ENCODE measurements around the gene U2AF2. TPM values are rescaled to one million over a fixed set of nuclear protein-coding genes. Genes with fewer than 3 reads are reported as not detected.
A peak's percentile ranks its signal among the peaks of the same experiment; 100 is the strongest.

Gene U2AF2
- total RNA-seq (2022) (289 TPM in 2 replicates), Bru-seq, nascent RNA (percentile 90 among the genes with signal in this experiment), BruChase-seq, experiment 1, labeled RNA remaining after a 2-hour chase (percentile 89 among the genes with signal in this experiment), BruChase-seq, experiment 2, labeled RNA remaining after a 6-hour chase (percentile 95 among the genes with signal in this experiment)
- long read RNA-seq, partial matches to known transcripts = 1 of 17 reads
- long read RNA-seq, other reads (novel, unspliced or antisense) = 15 of 17 reads

DNA sequence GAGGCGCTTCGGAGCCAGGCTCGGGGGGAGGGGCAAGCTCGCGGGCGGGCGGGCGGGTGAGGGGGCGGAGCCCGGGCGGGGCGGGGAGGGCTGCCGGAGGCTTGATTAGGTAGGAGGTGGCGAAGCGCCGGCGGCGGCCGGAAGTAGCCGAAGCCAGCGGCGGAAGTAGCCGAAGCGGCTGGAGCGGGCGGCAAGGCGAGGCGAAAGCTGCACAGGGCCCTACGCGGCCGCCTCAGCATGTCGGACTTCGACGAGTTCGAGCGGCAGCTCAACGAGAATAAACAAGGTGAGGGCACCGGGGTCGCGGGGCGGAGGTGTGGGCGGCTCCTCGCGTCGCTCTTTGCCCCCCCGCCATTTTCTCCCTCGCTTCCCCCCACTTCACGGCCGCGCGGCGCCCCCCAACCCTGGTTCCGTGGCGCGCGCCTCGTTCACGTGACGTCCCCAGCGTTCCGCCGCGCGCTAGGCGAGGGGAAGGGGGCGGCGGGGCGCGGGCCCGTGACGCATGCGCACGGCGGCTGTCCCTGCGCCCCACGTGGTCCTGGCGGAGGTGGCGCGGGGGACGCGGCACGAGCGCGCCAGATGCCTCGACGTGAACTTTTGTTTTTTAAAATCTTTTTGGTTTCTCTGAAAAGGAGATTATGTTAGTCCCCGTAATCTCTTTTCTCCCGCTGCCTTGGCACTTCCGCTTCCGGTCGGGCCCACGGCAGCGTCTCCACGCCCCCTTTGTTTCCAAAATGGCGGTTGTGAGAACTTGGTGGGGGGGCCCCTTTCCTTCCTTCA, at the start of gene U2AF2:
U2AF2 (plus strand) TSS at position 168 of the 780 bp plus-strand sequence; CDS start at position 238, 70 bp downstream.
- peaks cover 61% of the 10 kb centered on the region for H3K36me3 Mint-ChIP-seq (ENCODE audit: insufficient read depth, unreplicated experiment)
- BruUV-seq (replicated peaks) = no TSS peak

GRCh38 chr19:55605207-55605636, 49.6 kb upstream of the U2AF2 start:
- peaks cover 38% of the 10 kb centered on the region for H3K36me3 Mint-ChIP-seq (ENCODE audit: insufficient read depth, unreplicated experiment)
- H3K4me1 Mint-ChIP-seq (ENCODE audit: low read depth, unreplicated experiment) = peaks cover 12% of the 10 kb centered on the region
- H3K4me1 ChIP-seq = peaks cover 6% of the 10 kb centered on the region; the same call in 1 of the 2 replicates
- TF ChIP-seq, protein P1, sequence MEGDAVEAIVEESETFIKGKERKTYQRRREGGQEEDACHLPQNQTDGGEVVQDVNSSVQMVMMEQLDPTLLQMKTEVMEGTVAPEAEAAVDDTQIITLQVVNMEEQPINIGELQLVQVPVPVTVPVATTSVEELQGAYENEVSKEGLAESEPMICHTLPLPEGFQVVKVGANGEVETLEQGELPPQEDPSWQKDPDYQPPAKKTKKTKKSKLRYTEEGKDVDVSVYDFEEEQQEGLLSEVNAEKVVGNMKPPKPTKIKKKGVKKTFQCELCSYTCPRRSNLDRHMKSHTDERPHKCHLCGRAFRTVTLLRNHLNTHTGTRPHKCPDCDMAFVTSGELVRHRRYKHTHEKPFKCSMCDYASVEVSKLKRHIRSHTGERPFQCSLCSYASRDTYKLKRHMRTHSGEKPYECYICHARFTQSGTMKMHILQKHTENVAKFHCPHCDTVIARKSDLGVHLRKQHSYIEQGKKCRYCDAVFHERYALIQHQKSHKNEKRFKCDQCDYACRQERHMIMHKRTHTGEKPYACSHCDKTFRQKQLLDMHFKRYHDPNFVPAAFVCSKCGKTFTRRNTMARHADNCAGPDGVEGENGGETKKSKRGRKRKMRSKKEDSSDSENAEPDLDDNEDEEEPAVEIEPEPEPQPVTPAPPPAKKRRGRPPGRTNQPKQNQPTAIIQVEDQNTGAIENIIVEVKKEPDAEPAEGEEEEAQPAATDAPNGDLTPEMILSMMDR (IDR thresholded peaks at IDR 0.05; ENCODE audit: insufficient read depth in 1 of 2, low read depth in 1 of 2, low read length in 1 of 2, severe bottlenecking in 1 of 2, unreplicated experiment in 1 of 2) = no peak
- H3K9me3 ChIP-seq = no peaks in the 10 kb centered on the region
- H3K27ac Mint-ChIP-seq (ENCODE audit: unreplicated experiment) = peak overlapping the region; percentile 80
- intact Hi-C loops (cut with micrococcal nuclease; ENCODE audit: unreplicated experiment) = loop anchor here (1.0 kb wide), 2 partner anchors 24 to 56 kb away; no protein-coding TSS in a partner anchor
- no peaks in the 10 kb centered on the region for H3K9me3 Mint-ChIP-seq (ENCODE audit: unreplicated experiment)
- CTCF ChIA-PET = interaction anchor here (0.6 to 3.0 kb wide), 10 partner anchors 19 to 137 kb away, joined by 5 to 30 read pairs (median 6); partner anchors contain the start of gene ZNF784
- POLR2A ChIA-PET = interaction anchor here (0.6 to 2.8 kb wide), 11 partner anchors 18 to 266 kb away, joined by 3 to 17 read pairs (median 4); partner anchors contain the start of genes ISOC2, ZNF628 and ZNF784
- BruUV-seq (replicated peaks) = no TSS peak
- peak overlapping the region; percentile 87 for H3K4me3 ChIP-seq (ENCODE audit: low read depth, low read length)
- peak; percentile 99 for DNase-seq
- H3K4me3 Mint-ChIP-seq (ENCODE audit: unreplicated experiment) = peak overlapping the region; percentile 86
- H3K27me3 ChIP-seq (replicated peaks; ENCODE audit: control insufficient read depth, insufficient read depth, low read length) = no peaks in the 10 kb centered on the region
- H3K36me3 ChIP-seq (ENCODE audit: control insufficient read depth, insufficient read depth, low read length) = no peaks in the 10 kb centered on the region
- no peaks in the 10 kb centered on the region for H3K27me3 Mint-ChIP-seq (ENCODE audit: insufficient read depth, unreplicated experiment)

More for the DNA sequence above, at the start of gene U2AF2:
- peak; percentile 96 to 97 for DNase-seq
- no peaks in the 10 kb centered on the region for H3K9me3 ChIP-seq
- TF ChIP-seq, protein P1 (IDR thresholded peaks at IDR 0.05; ENCODE audit: insufficient read depth in 1 of 2, low read depth in 1 of 2, low read length in 1 of 2, severe bottlenecking in 1 of 2, unreplicated experiment in 1 of 2) = no peak
- no peaks in the 10 kb centered on the region for H3K27me3 ChIP-seq (replicated peaks; ENCODE audit: control insufficient read depth, insufficient read depth, low read length)
- Mint-ChIP-seq H3K4me1 (ENCODE audit: low read depth, unreplicated experiment) (peaks cover 15% of the 10 kb centered on the region), H3K9me3 (ENCODE audit: unreplicated experiment) (no peaks in the 10 kb centered on the region), H3K4me3 (ENCODE audit: unreplicated experiment) (peak within 1 kb of the TSS; percentile 98), H3K27me3 (ENCODE audit: insufficient read depth, unreplicated experiment) (no peaks in the 10 kb centered on the region), H3K27ac (ENCODE audit: unreplicated experiment) (peak within 1 kb of the TSS; percentile 98)
- CTCF ChIA-PET = interaction anchor here (0.6 to 1.6 kb wide), 24 partner anchors 12 to 1465 kb away, joined by 3 to 53 read pairs (median 4); partner anchors contain the start of genes FIZ1, ISOC2, KMT5C and MBOAT7
- H3K4me3 ChIP-seq (ENCODE audit: low read depth, low read length) = peak within 1 kb of the TSS; percentile 87
- no peaks in the 10 kb centered on the region; the same call in 1 of the 2 replicates for H3K36me3 ChIP-seq (ENCODE audit: control insufficient read depth, insufficient read depth, low read length)
- H3K4me1 ChIP-seq = peaks cover 6% of the 10 kb centered on the region; the same call in 1 of the 2 replicates
- POLR2A ChIA-PET = interaction anchor here (0.5 to 1.7 kb wide), 20 partner anchors 12 to 506 kb away, joined by 3 to 17 read pairs (median 6); partner anchors contain the start of genes FIZ1, ISOC2, KMT5C and TNNT1
- intact Hi-C loops (cut with micrococcal nuclease; ENCODE audit: unreplicated experiment) = loop anchor here (2.0 to 10.0 kb wide), 3 partner anchors 14 to 490 kb away; partner anchors contain the start of genes EPN1, ZNF444 and ZNF580
